ENCODE data around the gene TUBB4A.
A peak's percentile ranks its signal among the peaks of the same experiment; 100 is the strongest.

The TUBB4A gene

GRCh38 chr19:6491802-6492592 is 10.1 kb downstream of the TUBB4A start:
- DNase-seq, result no peak

DNA sequence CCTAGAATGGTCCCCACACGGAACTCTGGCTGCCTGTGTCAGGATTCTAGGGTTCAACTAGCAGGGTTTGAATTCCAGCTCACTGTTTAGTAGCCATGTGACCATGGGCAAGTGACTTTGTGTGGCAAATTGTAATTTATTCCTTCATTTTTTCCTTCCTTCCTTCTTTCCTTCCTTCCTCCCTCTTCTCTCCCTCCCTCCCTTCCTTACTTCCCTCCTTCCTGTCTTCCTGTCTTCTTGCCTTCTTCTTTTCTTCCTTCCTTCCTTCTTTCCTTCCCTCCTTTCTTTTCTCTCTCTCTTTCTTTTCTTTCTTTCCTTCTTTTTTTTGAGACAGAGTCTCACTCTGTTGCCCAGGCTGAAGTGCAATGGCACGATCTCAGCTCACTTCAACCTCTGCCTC is 12.0 kb downstream of the TUBB4A start:
- no peak for DNase-seq

DNA sequence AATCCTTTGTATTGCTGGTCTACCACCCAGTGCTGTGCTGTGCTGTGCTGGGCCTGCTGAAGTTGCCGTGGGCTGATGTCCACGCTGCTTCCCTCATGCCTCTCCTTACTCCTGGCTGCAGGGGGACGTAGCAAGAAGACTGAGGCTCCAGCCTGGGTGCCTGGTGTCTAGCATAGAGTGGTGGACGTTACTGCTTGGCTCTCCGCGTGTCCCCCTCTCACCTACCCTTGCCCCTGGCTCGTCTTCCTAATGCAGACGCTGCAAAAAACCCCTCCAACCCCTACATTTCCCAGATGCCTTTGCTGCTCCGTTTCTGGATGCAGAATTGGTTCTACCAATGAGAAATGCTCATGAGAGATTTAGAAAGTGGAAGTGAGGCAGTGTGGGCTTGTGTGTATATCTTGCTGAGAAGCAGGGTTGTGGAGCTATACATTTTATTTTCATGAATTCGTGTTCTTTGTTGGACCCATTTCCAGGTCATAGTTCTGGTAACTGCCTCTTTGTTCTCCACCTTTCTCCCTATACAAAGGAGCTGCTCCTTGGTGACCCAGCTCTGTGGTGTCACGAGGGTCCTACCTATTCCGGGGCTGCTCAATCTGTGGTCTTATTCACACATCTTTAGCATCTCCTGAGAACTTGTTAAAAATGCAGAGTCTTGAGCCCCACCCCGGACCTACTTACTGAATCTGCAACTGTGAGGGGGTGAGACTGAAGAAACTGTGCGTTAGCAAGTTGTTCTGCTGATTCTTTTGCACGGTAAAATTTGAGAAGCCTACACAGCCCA is 12.6 kb downstream of the TUBB4A start:
- no peak for DNase-seq

GRCh38 chr19:6484831-6485230 is 17.3 kb downstream of the TUBB4A start:
- DNase-seq, result no peak

DNA sequence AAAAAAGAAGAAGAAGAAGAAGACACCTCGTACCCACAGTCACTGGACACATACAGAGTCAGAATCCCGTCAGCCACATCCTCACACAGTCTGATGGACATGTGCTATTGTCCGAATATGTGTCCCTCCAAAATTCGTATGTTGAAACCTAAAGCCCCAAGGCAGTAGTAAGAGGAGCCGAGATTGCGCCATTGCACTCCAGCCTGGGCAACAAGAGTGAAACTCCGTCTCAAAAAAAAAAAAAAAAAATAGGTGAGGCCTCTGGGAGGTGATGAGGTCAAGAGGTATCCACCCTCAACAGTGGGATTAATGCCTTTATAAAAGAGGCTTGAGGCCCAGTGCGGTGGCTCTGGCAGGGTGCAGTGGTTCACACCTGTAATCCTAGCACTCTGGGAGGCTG is 17.9 kb downstream of the TUBB4A start:
- no peak for DNase-seq

- DNase-seq, result no peak
Observed at GRCh38 chr19:6483235-6483634, 18.9 kb downstream of the TUBB4A start.

DNA sequence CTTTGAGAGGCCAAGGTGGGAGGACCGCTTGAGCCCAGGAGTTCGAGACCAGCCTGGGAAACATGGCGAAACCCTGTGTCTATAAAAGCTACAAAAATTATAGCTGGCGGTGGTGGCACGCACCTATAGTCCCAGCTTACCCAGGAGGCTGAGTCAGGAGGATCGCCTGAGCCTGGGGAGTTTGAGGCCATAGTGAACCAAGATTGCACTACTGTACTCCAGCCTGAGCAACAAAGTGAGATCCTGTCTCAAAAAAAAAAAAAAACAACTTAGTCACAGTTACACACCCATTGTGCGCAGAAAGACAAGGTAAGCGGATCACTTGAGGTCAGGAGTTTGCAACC is 19.8 kb downstream of the TUBB4A start:
- no peak for DNase-seq

DNA sequence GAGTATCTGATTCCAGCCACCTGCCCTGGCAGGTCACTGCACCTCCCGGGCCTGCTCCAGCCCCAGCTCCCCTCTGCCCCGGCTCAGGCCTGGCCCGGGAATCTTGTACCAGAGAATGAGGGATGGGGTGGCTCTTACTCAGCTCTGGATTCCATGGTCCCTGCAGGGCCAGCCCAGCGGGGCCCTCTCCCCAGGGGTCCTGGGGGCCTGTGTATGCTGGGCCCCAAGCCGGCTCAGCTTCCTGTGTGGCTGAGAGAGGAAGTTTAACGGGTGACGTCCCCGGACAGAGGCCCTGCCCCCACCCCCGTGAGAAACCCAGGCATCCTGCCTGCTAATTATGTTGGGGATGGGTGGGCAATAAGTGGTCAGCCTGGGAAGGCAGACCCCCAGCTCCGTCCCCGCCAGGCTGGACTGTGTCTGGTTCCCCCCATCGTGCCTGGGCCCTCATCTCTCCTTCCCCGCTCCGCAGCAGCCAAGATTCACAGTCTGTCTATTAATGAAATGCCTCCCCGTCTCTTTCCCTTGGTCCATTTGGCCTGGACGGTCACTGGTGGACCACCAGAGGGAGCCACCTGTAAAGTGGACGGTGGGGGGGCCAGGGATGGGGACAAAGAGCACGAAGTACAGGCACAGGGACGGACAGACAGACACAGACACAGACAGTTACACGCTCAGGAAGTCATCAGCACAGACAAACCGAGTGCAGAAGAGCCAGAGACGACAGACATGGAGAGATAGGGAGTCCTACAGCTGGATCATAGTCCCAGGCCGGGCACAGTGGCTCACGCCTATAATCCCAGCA is 20.4 kb downstream of the TUBB4A start, which contains the start of gene DENND1C:
Gene DENND1C (minus strand): TSS at position 247 of the 802 bp plus-strand sequence. CDS start 92 bp downstream, at position 155.
- DNase-seq, result peak; percentile 70 to 78

- DNase-seq, result peak in 1 of 2 donors; percentile 46
Observed at GRCh38 chr19:6480848-6481415, 21.2 kb downstream of the TUBB4A start.

- DNase-seq, result no peak
Observed at GRCh38 chr19:6479836-6480398, 22.2 kb downstream of the TUBB4A start.

- no peak for DNase-seq
Observed at GRCh38 chr19:6478815-6479214, 23.3 kb downstream of the TUBB4A start.

DNA sequence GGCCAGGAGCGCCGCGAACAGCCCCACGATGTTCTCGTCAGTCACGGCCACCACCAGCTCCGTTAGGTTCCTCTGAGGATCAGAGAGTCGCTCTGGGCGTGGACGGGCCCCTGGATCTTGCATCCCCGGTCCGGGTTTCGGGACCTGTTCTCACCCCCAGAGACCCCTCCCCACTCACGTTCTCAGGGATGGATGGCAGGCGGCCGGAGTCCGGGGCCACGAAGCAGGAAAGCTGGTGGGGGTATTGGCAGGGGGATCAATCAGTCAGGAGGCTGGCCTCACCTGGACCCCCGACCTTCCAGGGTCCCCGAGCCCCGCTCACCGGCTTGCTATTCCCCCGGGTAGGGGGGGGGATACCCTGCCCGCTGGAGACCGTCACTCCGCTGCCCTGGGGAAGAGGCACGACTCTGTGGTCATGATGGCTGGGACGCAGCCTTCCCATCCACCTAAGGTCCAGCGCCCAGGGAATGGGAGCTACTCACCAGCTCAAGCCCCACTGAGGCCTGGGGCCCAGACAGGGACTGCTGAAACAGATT is 25.1 kb downstream of the TUBB4A start:
- DNase-seq, result no peak

DNA sequence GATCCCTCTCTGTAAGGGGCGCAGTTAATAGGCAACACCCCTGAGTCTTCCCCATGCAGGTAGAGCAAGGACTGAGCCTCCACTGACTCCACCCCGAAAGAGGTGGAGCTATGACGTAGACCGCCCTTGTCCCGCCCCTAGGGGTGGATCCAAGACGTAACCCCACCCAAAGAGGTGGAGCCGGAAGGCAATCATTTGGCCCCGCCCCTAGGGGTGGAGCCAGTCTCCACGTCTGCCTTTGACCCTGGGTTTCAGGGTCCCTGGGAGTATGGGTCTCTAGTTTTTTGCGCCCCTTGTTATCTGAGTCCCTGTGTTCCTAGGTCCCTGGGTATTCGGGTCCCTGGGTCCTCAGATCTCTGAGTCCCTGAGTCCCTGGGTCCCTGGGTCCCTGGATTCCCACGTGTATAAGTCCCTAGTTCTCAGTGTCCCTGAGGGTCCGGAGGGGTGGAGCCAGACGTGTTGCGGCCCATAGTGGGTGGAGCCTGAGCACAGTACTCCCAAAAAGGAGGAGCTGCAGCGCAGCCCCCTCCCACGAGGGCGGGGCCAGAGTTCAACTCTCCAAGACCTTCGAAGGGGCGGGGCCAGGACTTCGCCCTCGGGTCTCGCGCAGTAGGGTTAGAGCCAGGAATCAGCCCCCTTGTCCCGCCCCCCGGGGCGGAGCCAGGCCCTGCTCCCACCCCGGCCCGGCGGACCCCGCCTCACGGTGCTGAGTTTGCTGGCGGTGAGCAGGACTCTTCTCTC is 25.8 kb downstream of the TUBB4A start:
- DNase-seq, result peak; percentile 69

DNA sequence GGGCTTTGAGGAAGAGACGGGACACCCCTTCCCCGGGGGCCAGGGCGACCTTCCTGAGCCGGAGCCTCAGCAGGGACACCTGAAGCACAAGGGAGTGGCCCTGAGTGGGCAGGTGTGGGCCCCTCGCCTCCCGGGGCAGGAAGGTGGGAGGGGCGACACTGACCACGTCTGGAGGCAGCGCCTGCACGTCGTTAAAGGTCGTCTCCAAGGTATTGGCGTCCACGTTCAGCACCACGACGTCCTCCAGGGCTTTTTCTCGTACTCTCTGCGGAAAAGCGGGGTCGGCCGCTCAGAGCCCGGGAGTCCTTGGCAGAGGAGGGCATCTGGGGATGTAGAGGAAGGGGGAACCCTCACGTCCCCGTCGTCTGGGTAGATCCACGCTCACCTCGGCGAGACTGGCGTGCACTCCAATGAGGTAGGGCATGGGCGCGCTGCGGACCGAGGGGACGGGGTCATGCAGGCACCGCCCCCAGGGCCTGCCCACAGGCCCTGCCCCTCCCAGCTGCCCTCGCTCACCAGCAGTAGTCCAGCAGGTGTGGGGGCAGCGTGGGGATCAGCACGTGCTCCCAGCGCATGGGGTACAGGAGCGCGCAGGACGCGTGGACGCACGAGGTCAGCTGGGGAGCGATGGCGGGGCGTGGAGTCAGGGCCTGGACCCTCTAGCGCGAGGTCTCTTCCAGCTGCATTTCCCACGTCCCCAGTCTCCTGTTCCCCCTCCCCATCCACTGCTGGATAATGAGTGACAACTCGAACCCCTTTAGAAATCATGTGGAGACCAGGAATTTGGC is 26.6 kb downstream of the TUBB4A start:
- no peak for DNase-seq

DNA sequence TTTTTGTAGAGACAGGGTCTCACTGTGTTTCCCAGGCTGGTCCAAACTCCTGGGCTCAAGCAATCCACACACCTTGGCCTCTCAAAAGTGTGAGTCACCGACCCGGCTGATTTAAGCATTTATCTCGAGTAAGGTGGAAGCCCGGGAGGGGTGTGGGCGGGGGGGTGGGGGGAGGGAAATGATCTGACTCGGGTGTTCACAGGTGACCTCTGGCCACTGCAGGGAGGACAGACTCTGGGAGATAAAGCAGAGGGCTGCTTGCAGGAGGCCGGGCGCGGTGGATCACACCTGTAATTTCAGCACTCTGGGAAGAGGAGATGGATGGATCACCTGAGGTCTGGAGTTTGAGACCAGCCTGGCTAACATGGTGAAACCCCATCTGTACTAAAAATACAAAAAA is 28.5 kb downstream of the TUBB4A start:
- no peak for DNase-seq

DNA sequence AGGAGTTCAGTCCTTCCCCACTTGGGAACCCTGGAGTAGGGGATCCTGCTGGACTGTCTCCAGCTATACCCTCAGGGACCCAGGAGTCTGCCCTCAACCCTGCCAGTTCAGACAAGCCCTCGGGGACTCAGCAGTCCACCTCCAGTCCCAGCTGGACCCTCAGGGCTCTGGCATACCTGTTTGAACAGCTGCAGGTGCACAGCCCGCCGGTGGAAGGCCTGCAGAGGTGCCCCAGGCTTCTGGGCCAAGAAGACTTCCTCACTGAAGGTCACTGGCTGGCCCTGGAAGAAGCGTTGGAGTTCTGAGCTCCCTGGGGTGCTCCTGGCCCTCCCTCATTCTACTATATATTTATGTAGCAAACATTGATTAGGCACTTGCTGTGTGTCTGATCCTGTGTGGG is 29.4 kb downstream of the TUBB4A start:
- no peak for DNase-seq

DNA sequence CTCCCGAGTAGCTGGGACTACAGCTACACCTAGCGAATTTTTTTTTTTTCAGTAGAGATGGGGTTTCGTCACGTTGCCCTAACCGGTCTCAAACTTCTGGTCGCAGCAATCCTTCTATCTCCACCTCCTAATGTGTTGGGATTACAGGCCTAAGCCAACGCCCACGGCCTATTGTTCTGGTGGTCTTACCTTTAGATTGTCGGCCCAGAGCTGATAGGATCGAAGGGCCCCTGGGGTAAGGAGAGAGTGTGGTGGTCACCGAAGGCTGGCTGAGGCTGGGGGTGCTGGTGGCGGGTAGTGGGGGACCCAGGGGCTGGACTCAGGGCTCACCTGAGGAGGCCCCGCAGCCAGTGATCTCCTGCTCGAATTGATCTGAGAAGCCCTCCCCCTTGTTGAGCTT is 31.0 kb downstream of the TUBB4A start:
- DNase-seq, result no peak

DNA sequence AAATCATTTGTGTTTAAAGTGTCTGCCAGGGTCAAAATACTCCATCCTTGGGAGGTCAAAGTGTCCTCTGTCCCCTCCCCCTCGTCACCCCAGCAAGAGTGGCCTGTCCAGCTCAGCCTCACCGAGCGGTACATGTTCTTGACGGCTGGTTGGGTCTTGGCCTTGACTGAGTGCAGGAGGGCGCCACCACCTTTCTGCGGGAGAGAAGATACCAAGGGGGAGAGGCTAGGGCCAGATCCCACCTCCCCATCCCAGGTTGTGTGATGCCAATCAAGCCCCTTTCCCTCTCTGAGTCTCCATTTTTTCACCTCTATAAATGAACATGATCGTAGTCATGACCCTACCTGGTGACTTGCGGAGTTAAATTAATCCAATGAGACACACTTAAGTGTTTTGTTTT is 31.9 kb downstream of the TUBB4A start:
- DNase-seq, result no peak

- no peak for DNase-seq
Observed at GRCh38 chr19:6467384-6467783, 34.7 kb downstream of the TUBB4A start.

DNA sequence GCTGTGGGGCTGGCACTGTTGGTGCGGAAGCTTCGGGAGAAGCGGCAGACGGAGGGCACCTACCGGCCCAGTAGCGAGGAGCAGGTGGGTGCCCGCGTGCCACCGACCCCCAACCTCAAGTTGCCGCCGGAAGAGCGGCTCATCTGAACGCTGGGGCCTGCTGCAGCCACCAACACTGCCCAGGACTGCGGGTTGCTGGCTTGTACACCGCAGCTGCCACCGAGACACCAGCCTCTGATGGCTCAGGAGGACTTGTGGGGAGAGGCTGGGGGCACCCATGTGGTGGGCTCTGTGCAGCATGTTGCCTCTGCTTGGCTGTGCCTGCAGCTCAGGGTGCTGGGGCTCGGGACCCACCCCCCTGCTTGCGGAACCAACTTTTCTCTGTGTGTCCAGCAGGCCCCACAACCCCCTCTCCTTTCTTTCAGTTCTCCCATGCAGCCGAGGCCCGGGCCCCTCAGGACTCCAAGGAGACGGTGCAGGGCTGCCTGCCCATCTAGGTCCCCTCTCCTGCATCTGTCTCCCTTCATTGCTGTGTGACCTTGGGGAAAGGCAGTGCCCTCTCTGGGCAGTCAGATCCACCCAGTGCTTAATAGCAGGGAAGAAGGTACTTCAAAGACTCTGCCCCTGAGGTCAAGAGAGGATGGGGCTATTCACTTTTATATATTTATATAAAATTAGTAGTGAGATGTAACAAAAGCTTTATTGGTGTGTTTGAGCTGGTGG is 35.4 kb downstream of the TUBB4A start:
- no peak for DNase-seq
